Cardiac muscle cell (in vitro differentiated cells and primary cell): ENCODE data around the gene CHAT. TPM values are rescaled to one million over a fixed set of nuclear protein-coding genes. Genes with fewer than 3 reads are reported as not detected.

Experiments
- DNase-seq, 2 donors: peaks; one replicate each; pipeline versions ENCODE4 v3.0.0 to v3.0.0-alpha.2; 2010 to 2017; ENCODE audit warnings: low read depth in 1 of 2, low spot score in 1 of 2
- H3K27ac ChIP-seq: fragments of 200-600 bp; sonication (generic); 2 replicates; pipeline ENCODE4 v1.5.1; 2016
- H3K27me3 ChIP-seq: fragments of 200-600 bp; sonication (generic); 2 replicates; pipeline ENCODE4 v1.6.0; 2016; ENCODE audit warnings: control low read depth
- H3K36me3 ChIP-seq: fragments of 200-600 bp; sonication (generic); 2 replicates; pipeline ENCODE4 v1.5.1; 2016; ENCODE audit warnings: control low read depth
- H3K4me1 ChIP-seq: fragments of 200-600 bp; sonication (generic); 2 replicates; pipeline ENCODE4 v1.8.1; 2017; ENCODE audit warnings: low read depth, mild to moderate bottlenecking, mixed run types
- H3K4me3 ChIP-seq: fragments of 200-600 bp; sonication (generic); 2 replicates; pipeline ENCODE4 v1.5.1; 2016; ENCODE audit warnings: mild to moderate bottlenecking
- H3K9me3 ChIP-seq: fragments of 200-600 bp; sonication (generic); 2 replicates; pipeline ENCODE4 v1.5.1; 2017; ENCODE audit warnings: low read depth, mild to moderate bottlenecking, control low read depth
- polyA plus RNA-seq: library from polyadenylated mRNA; unstranded; fragments of >200 nt; fragmentation: Nextera tagmentation; extraction: Ambion mirVana; gene quantifications from 2 replicates; pipeline ENCODE4 v1.2.1, GENCODE V29; 2016
- total RNA-seq: library from RNA; depleted of rRNA; stranded (reverse); fragments of >200 nt; gene quantifications from 2 replicates; pipeline ENCODE4 v1.2.3, GENCODE V29; 2016
- TF ChIP-seq, protein P1 (sequence below): IDR thresholded peaks from 2 replicates; pipeline ENCODE4 v1.5.1; 2012; ENCODE audit warnings: low read depth, mild to moderate bottlenecking, low read length

The CHAT gene
- total RNA-seq (not detected in 2 replicates), polyA plus RNA-seq (not detected in 2 replicates)

- Histone ChIP-seq H3K4me3 (no peak within 1 kb of the TSS), H3K4me1 (peaks cover 6% of the 10 kb centered on the region), H3K9me3 (no peaks in the 10 kb centered on the region), H3K27ac (no peak within 1 kb of the TSS), H3K27me3 (peaks cover 100% of the 10 kb centered on the region), H3K36me3 (no peaks in the 10 kb centered on the region)
- DNase-seq = no peak
- TF ChIP-seq, protein P1, sequence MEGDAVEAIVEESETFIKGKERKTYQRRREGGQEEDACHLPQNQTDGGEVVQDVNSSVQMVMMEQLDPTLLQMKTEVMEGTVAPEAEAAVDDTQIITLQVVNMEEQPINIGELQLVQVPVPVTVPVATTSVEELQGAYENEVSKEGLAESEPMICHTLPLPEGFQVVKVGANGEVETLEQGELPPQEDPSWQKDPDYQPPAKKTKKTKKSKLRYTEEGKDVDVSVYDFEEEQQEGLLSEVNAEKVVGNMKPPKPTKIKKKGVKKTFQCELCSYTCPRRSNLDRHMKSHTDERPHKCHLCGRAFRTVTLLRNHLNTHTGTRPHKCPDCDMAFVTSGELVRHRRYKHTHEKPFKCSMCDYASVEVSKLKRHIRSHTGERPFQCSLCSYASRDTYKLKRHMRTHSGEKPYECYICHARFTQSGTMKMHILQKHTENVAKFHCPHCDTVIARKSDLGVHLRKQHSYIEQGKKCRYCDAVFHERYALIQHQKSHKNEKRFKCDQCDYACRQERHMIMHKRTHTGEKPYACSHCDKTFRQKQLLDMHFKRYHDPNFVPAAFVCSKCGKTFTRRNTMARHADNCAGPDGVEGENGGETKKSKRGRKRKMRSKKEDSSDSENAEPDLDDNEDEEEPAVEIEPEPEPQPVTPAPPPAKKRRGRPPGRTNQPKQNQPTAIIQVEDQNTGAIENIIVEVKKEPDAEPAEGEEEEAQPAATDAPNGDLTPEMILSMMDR = no peak
Measured at GRCh38 chr10:49613882-49614241, at the start of gene CHAT. Gene CHAT (plus strand): TSS chr10:49614037. CDS start chr10:49614190, 153 bp downstream.

DNA sequence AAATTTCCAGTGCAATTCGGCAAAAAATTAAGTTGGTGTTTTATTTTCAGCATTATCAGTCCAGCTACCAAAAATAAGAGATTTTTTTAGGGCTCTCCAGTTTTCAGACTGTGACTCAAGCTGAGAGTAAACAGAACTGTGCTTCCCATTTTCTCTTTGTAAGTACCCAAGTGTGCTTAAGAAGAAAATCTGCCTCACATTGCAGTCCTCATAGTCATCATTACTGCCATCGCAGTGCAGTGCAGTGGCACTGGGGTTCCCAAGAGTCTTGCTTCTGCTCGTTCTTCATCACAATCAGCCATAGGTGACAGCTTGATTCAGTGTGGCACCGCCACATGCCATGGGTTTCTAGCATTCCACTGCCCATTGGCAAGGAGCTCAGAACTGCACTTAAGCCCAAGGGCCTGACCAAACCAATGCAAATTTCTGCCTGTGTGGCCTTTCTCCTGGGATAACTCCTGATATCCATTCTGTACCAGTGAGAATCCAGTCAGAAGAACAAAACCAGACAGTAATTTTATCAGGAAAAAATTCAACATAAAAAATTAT, 49.3 kb upstream of the CHAT start:
- no peak for DNase-seq

GRCh38 chr10:49567810-49568209, 46.0 kb upstream of the CHAT start:
- no peaks in the 10 kb centered on the region for H3K27me3 ChIP-seq
- H3K4me1 ChIP-seq = no peaks in the 10 kb centered on the region
- TF ChIP-seq, protein P1 = no peak
- H3K4me3 ChIP-seq = no peak overlapping the region
- H3K9me3 ChIP-seq = no peaks in the 10 kb centered on the region
- H3K27ac ChIP-seq = no peak overlapping the region
- H3K36me3 ChIP-seq = no peaks in the 10 kb centered on the region
- DNase-seq = no peak

More for the DNA sequence above, 49.3 kb upstream of the CHAT start:
- H3K4me1 ChIP-seq = no peaks in the 10 kb centered on the region
- H3K4me3 ChIP-seq = no peak overlapping the region
- no peaks in the 10 kb centered on the region for H3K36me3 ChIP-seq
- TF ChIP-seq, protein P1 = no peak
- H3K9me3 ChIP-seq = no peaks in the 10 kb centered on the region
- H3K27ac ChIP-seq = no peak overlapping the region
- no peaks in the 10 kb centered on the region for H3K27me3 ChIP-seq

- Histone ChIP-seq H3K4me3 (no peak overlapping the region), H3K4me1 (no peaks in the 10 kb centered on the region), H3K9me3 (no peaks in the 10 kb centered on the region), H3K36me3 (no peaks in the 10 kb centered on the region), H3K27me3 (no peaks in the 10 kb centered on the region), H3K27ac (no peak overlapping the region)
- TF ChIP-seq, protein P1 = no peak
- DNase-seq = peak in 1 of 2 donors; percentile 80
Measured at GRCh38 chr10:49568235-49568634, 45.6 kb upstream of the CHAT start.

DNA sequence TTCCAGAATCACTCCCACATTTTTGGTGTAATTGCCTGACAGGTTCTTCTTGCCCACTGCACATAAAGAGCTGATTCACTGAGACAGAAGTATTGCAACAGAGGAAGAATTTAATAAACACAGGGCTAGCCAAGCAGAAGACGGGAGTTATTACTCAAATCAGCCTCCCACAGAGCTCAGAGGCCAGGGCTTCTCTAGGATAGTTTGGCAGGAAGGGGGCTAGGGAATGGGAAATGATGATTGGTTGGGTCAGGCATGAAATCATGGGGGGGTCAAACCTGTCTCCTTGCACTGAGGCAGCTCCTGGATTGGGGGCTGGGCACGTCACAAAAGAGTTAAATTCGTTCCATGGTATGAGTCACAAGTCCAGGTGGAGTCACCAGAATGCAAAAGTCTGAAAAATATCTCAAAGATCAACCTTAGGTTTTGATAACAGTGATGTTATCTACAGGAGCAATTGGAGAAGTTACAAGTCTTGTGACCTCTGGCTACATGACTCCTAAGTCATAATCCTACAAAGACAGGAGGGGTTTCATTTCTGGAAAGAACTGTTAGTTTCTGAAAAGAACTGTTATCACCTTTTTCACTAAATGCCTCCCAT, 44.7 kb upstream of the CHAT start:
- TF ChIP-seq, protein P1 = no peak
- Histone ChIP-seq H3K4me3 (no peak overlapping the region), H3K4me1 (no peaks in the 10 kb centered on the region), H3K36me3 (no peaks in the 10 kb centered on the region), H3K27ac (no peak overlapping the region), H3K27me3 (no peaks in the 10 kb centered on the region), H3K9me3 (no peaks in the 10 kb centered on the region)
- DNase-seq = peak in 1 of 2 donors; percentile 88
